ENCODE results near the gene MRPS5.

DNA sequence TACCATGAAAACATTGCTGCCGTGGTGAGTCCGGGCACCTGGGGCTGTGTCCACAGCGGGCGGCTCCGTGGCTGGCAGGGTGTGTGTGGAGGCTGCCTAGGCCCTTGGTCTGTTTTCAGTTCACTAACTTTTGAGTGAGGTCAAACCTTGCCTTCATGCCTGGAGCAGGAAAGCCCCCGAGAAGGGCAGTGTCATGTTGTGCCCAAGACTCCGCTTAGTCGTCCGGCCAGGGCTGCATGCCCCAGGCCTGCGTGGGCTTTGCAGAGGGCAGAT lies 72.0 kb downstream of the MRPS5 start:
- TF ChIP-seq EZH2 (IDR thresholded peaks at IDR 0.05) (no peak), POLR2AphosphoS5 (IDR thresholded peaks at IDR 0.05; ENCODE audit: borderline replicate concordance, low read depth, low read length) (no peak), FOXP2 (optimal IDR thresholded peaks at IDR 0.05; ENCODE audit: control extremely low read depth, extremely low read length, insufficient read depth) (no peak)
